PC-9 (cell line): Measurements from ENCODE around the gene MCRIP1. TPM values are rescaled to one million over a fixed set of nuclear protein-coding genes. Genes with fewer than 3 reads are reported as not detected.
"Not testable (repeated sequence)": the region's sequence is repeated elsewhere in the genome, so short reads cannot be mapped to it uniquely, and the experiment has no call there.

Experiments
- BruUV-seq: library from RNA; stranded (reverse); fragments of 400-500 nt; replicated peaks from 2 replicates; lab custom pipeline; 2021; lab: Mats Ljungman, UMichigan
- CTCF ChIA-PET: fragments of 300-600 bp; sonication (Branson Sonifier 250); formaldehyde crosslinking; loops from one replicate; lab custom pipeline; 2022; ENCODE audit warnings: antibody characterized with exemption; lab: Charles Lee
- POLR2A ChIA-PET: fragments of 300-600 bp; sonication (Branson Sonifier 250); formaldehyde crosslinking; loops from one replicate; lab custom pipeline; 2022; ENCODE audit warnings: antibody characterized with exemption; ENCODE audit not compliant: unreplicated experiment; lab: Charles Lee
- DNase-seq, 2 experiments: peaks; one replicate each; pipeline versions ENCODE4 v3.0.0 to v3.0.0-alpha.2; 2015 to 2022; ENCODE audit warnings: mixed read lengths in 1 of 2
- H2AFZ ChIP-seq: fragments of 200-600 bp; sonication (generic); 2 replicates; pipeline ENCODE4 v1.8.1; 2017; ENCODE audit warnings: antibody characterized with exemption
- H3F3A ChIP-seq: fragments of 200-600 bp; sonication (generic); 2 replicates; pipeline ENCODE4 v1.8.1; 2017; ENCODE audit warnings: antibody characterized with exemption, mild to moderate bottlenecking, low read depth; ENCODE audit not compliant: insufficient read depth
- H3K27ac ChIP-seq: fragments of 200-600 bp; sonication (generic); 2 replicates; pipeline ENCODE4 v1.6.1; 2016; ENCODE audit warnings: mixed run types
- H3K27me3 ChIP-seq: fragments of 200-600 bp; sonication (generic); 2 replicates; pipeline ENCODE4 v1.6.1; 2016; ENCODE audit warnings: low read depth, mixed run types; ENCODE audit not compliant: insufficient read depth
- H3K36me3 ChIP-seq: fragments of 200-600 bp; sonication (generic); 2 replicates; pipeline ENCODE4 v1.6.1; 2016; ENCODE audit warnings: low read depth, mixed run types
- H3K4me1 ChIP-seq: fragments of 200-600 bp; sonication (generic); replicated peaks from 2 replicates; pipeline ENCODE4 v1.6.1; 2016; ENCODE audit warnings: mixed run types; ENCODE audit not compliant: insufficient read depth
- H3K4me2 ChIP-seq: fragments of 200-600 bp; sonication (generic); 2 replicates; pipeline ENCODE4 v1.6.1; 2017; ENCODE audit warnings: mixed run types
- H3K4me3 ChIP-seq: fragments of 200-600 bp; sonication (generic); 2 replicates; pipeline ENCODE4 v1.6.1; 2016; ENCODE audit warnings: mixed run types
- H3K79me2 ChIP-seq: fragments of 200-600 bp; sonication (generic); 2 replicates; pipeline ENCODE4 v1.6.1; 2017; ENCODE audit warnings: low read depth, mixed run types
- H3K9me2 ChIP-seq: fragments of 200-600 bp; sonication (generic); 2 replicates; pipeline ENCODE4 v1.8.1; 2017; ENCODE audit warnings: mild to moderate bottlenecking; ENCODE audit not compliant: insufficient read depth
- H3K9me3 ChIP-seq: fragments of 200-600 bp; sonication (generic); 2 replicates; pipeline ENCODE4 v1.8.1; 2016; ENCODE audit warnings: low read depth; ENCODE audit not compliant: insufficient read depth
- H4K20me1 ChIP-seq: fragments of 200-600 bp; sonication (generic); 2 replicates; pipeline ENCODE4 v1.8.1; 2017; ENCODE audit not compliant: insufficient read depth
- CTCF ChIP-seq: fragments of 200-600 bp; sonication (generic); conservative IDR thresholded peaks from 2 replicates; pipeline ENCODE4 v1.6.1; 2017; ENCODE audit warnings: mixed run types, antibody characterized with exemption, mild to moderate bottlenecking, moderate library complexity
- EZH2 ChIP-seq: fragments of 200-600 bp; sonication (generic); IDR thresholded peaks from 2 replicates; pipeline ENCODE4 v1.8.0; 2017; ENCODE audit warnings: antibody characterized with exemption, low read depth
- intact Hi-C: fragments of 100-400 bp; cut with micrococcal nuclease; formaldehyde crosslinking; loops from one replicate; pipeline ENCODE4 v1.10.0; 2022; ENCODE audit not compliant: unreplicated experiment
- total RNA-seq: library from RNA; stranded (reverse); gene quantifications from 2 replicates; pipeline ENCODE4 v1.2.3, GENCODE V29; 2021

Gene MCRIP1
- total RNA-seq, 1 experiment from 2014 or later, result 53.8 TPM

GRCh38 chr17:81841866-81842265 is 8.8 kb upstream of the MCRIP1 start:
- Histone ChIP-seq H3K27me3 (no peaks in the 10 kb centered on the region), H4K20me1 (no peaks in the 10 kb centered on the region), H2AFZ (no peak overlapping the region), H3K79me2 (no peaks in the 10 kb centered on the region), H3K4me3 (no peak overlapping the region), H3F3A (peaks cover 7% of the 10 kb centered on the region; the same call in 1 of the 2 replicates), H3K4me2 (no peak overlapping the region), H3K27ac (no peak overlapping the region), H3K9me2 (no peaks in the 10 kb centered on the region), H3K36me3 (no peaks in the 10 kb centered on the region), H3K9me3 (no peaks in the 10 kb centered on the region), H3K4me1 (no peaks in the 10 kb centered on the region)
- no TSS peak for BruUV-seq
- ChIA-PET CTCF (interaction anchor here (0.5 kb wide), 1 partner anchor 209 kb away, joined by 5 read pairs; no protein-coding TSS in a partner anchor), POLR2A (no interaction called here)
- no peak for TF ChIP-seq CTCF
- no peak for TF ChIP-seq EZH2
- no peak for DNase-seq
- intact Hi-C loops, result no loop called here

- Histone ChIP-seq H3K27ac (no peak overlapping the region), H3K27me3 (no peaks in the 10 kb centered on the region), H3K4me1 (no peaks in the 10 kb centered on the region), H3K36me3 (no peaks in the 10 kb centered on the region), H3K79me2 (no peaks in the 10 kb centered on the region), H3K4me2 (no peak overlapping the region), H3F3A (peaks cover 7% of the 10 kb centered on the region; the same call in 1 of the 2 replicates), H3K9me2 (no peaks in the 10 kb centered on the region), H4K20me1 (no peaks in the 10 kb centered on the region), H3K4me3 (no peak overlapping the region), H2AFZ (no peak overlapping the region), H3K9me3 (no peaks in the 10 kb centered on the region)
- CTCF ChIA-PET, result interaction anchor here (0.5 kb wide), 1 partner anchor 208 kb away, joined by 5 read pairs; no protein-coding TSS in a partner anchor
- intact Hi-C loops, result no loop called here
- TF ChIP-seq EZH2 (no peak), CTCF (no peak)
- BruUV-seq, result no TSS peak
- DNase-seq, result no peak
- POLR2A ChIA-PET, result no interaction called here
Measured at GRCh38 chr17:81840826-81841778, 8.0 kb upstream of the MCRIP1 start.

DNA sequence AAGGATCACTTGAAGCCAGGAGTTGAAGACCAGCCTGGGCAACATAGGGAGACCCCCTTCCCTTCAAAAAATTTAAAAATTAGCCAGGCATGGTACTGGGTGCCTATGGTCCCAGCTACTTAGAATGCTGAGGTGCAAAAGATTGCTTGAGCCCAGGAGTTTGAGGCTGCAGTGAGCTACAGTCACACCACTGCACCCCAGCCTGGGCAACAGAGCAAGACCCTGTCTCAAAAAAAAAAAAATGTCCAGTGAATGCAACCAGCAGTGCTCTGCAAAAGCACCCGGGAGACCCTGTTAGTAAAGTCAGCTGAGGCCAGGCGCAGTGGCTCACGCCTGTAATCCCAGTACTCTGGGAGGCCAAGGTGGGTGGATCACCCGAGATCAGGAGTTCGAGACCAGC is 7.0 kb upstream of the MCRIP1 start:
- H3K9me3 ChIP-seq, H3K4me1 ChIP-seq, H3K27me3 ChIP-seq, H3K79me2 ChIP-seq, BruUV-seq, H3K27ac ChIP-seq, H3F3A ChIP-seq, H3K9me2 ChIP-seq, H4K20me1 ChIP-seq, H3K36me3 ChIP-seq, POLR2A ChIA-PET, H3K4me2 ChIP-seq, H3K4me3 ChIP-seq, intact Hi-C loops, H2AFZ ChIP-seq, DNase-seq: not testable (repeated sequence)
- CTCF ChIA-PET, result interaction anchor here (0.6 kb wide), 1 partner anchor 76 kb away, joined by 3 read pairs; no protein-coding TSS in a partner anchor
